Measurements from ENCODE around the gene OR10A4. TPM values are rescaled to one million over a fixed set of nuclear protein-coding genes. Genes with fewer than 3 reads are reported as not detected.

OR10A4 gene
- total and polyA plus RNA-seq, 9 of the 15 experiments (the other 6 are each of a cell fraction or from before 2014, with no cell fraction given): not detected

GRCh38 chr11:6911948-6912347, 35.5 kb downstream of the OR10A4 start:
- H3K36me3 ChIP-seq (ENCODE audit: control insufficient read depth, insufficient read depth, low read length): no peaks in the 10 kb centered on the region
- no TSS peak for BruUV-seq (replicated peaks)
- H3K79me2 ChIP-seq (ENCODE audit: control insufficient read depth, insufficient read depth, low read length): no peaks in the 10 kb centered on the region
- H2AFZ ChIP-seq (ENCODE audit: low read depth, low read length): no peak overlapping the region
- WGBS (ENCODE audit: insufficient coverage, low coverage, missing lambda C conversion rate): 49% methylated on average over 3 of the region's 3 CpGs
- intact Hi-C loops (cut with micrococcal nuclease) (no loop called here), in situ Hi-C loops (cut with MboI) (no loop called here)
- no peak overlapping the region for H3K27ac ChIP-seq (ENCODE audit: extremely low read depth, low read depth, low read length)
- ATAC-seq: peak; percentile 39; the same call in 1 of the 3 replicates
- H3K27me3 ChIP-seq (ENCODE audit: control insufficient read depth in 2 of 2, insufficient read depth in 2 of 2, low read length in 2 of 2): no peaks in the 10 kb centered on the region
- no peak for DNase-seq (ENCODE audit: extremely low read depth in 1 of 4, low spot score in 3 of 4)
- no peak overlapping the region for H3K4me2 ChIP-seq (ENCODE audit: insufficient read depth, low read length)
- H3K9ac ChIP-seq (ENCODE audit: insufficient read depth in 1 of 2, low read depth in 2 of 2, low read length in 2 of 2): no peak overlapping the region
- H3K4me3 ChIP-seq: no peak overlapping the region
- no peak for FAIRE-seq
- no peaks in the 10 kb centered on the region for H3K9me3 ChIP-seq (replicated peaks; ENCODE audit: control insufficient read depth, insufficient read depth, low read depth, low read length)
- H3K9me1 ChIP-seq (ENCODE audit: control insufficient read depth, insufficient read depth, low read length): no peaks in the 10 kb centered on the region
- CTCF ChIA-PET (ENCODE audit: low intra/inter-chr PET ratio): no interaction called here
- H3K4me1 ChIP-seq (replicated peaks in 1 of 2; ENCODE audit: control insufficient read depth in 2 of 2, insufficient read depth in 2 of 2, low read length in 2 of 2): no peaks in the 10 kb centered on the region
- POLR2A ChIA-PET: interaction anchor here (1.0 kb wide), 1 partner anchor 14 kb away, joined by 3 read pairs; the partner anchor contains the start of gene ZNF215
- H4K20me1 ChIP-seq (replicated peaks; ENCODE audit: control insufficient read depth, insufficient read depth, low read length): no peaks in the 10 kb centered on the region
- no peak for TF ChIP-seq TOE1 (IDR thresholded peaks at IDR 0.05; ENCODE audit: borderline replicate concordance)
- TF ChIP-seq TOE1 (CRISPR knock-in tag; IDR thresholded peaks at IDR 0.05; ENCODE audit: borderline replicate concordance, low read depth): no peak
- TF ChIP-seq, protein P1, sequence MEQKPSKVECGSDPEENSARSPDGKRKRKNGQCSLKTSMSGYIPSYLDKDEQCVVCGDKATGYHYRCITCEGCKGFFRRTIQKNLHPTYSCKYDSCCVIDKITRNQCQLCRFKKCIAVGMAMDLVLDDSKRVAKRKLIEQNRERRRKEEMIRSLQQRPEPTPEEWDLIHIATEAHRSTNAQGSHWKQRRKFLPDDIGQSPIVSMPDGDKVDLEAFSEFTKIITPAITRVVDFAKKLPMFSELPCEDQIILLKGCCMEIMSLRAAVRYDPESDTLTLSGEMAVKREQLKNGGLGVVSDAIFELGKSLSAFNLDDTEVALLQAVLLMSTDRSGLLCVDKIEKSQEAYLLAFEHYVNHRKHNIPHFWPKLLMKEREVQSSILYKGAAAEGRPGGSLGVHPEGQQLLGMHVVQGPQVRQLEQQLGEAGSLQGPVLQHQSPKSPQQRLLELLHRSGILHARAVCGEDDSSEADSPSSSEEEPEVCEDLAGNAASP (IDR thresholded peaks at IDR 0.05): no peak
- no peak for TF ChIP-seq YY1 (IDR thresholded peaks at IDR 0.05; ENCODE audit: borderline replicate concordance in 1 of 3, control insufficient read depth in 1 of 3, extremely low read depth in 1 of 3, insufficient read depth in 3 of 3, insufficient read length in 1 of 3, insufficient replicate concordance in 2 of 3, low read depth in 1 of 3, low read length in 2 of 3)
- TF ChIP-seq NONO (IDR thresholded peaks at IDR 0.05; ENCODE audit: low read depth in 2 of 2, low read length in 1 of 2): no peak
- TF ChIP-seq ESRRB (CRISPR knock-in tag; IDR thresholded peaks at IDR 0.05; ENCODE audit: borderline replicate concordance): no peak
- no peak for TF ChIP-seq MGA (IDR thresholded peaks at IDR 0.05)
